NCI-H1417 (cell line): ENCODE results near the gene SMIM5.

Source experiments
- DNase-seq, 3 experiments: peaks; one replicate each; lab custom pipeline; 2025; lab: John Stamatoyannopoulos, UW

SMIM5 gene

GRCh38 chr17:75667825-75668224 is 34.6 kb downstream of the SMIM5 start:
- no peak for DNase-seq

GRCh38 chr17:75668489-75668888 is 35.3 kb downstream of the SMIM5 start:
- no peak for DNase-seq

GRCh38 chr17:75670868-75671267 is 37.6 kb downstream of the SMIM5 start:
- no peak for DNase-seq

GRCh38 chr17:75672011-75672410 is 38.8 kb downstream of the SMIM5 start:
- DNase-seq = no peak

- DNase-seq = no peak
Observed at GRCh38 chr17:75673487-75673886, 40.3 kb downstream of the SMIM5 start.

GRCh38 chr17:75676461-75676860 is 43.2 kb downstream of the SMIM5 start:
- DNase-seq = no peak

GRCh38 chr17:75679706-75680211 is 46.5 kb downstream of the SMIM5 start:
- DNase-seq = no peak

- DNase-seq = no peak
Observed at GRCh38 chr17:75680431-75680830, 47.2 kb downstream of the SMIM5 start.

- no peak for DNase-seq
Observed at GRCh38 chr17:75681289-75681688, 48.1 kb downstream of the SMIM5 start.

GRCh38 chr17:75683583-75683982 is 50.3 kb downstream of the SMIM5 start:
- no peak for DNase-seq

- DNase-seq = no peak
Observed at GRCh38 chr17:75684249-75684648, 51.0 kb downstream of the SMIM5 start.

GRCh38 chr17:75684924-75685323 is 51.7 kb downstream of the SMIM5 start:
- no peak for DNase-seq

GRCh38 chr17:75685499-75685898 is 52.3 kb downstream of the SMIM5 start:
- no peak for DNase-seq

- DNase-seq = no peak
Observed at GRCh38 chr17:75688209-75688825, 55.1 kb downstream of the SMIM5 start.

- peak in 1 of 3 experiments; percentile 9 for DNase-seq
Observed at GRCh38 chr17:75689441-75689873, 56.2 kb downstream of the SMIM5 start.
